Chondrocyte (in vitro differentiated cells): ENCODE results near the gene BTBD10. TPM values are rescaled to one million over a fixed set of nuclear protein-coding genes. Genes with fewer than 3 reads are reported as not detected.
A peak's percentile ranks its signal among the peaks of the same experiment; 100 is the strongest.

ENCODE experiments used
- DNase-seq: peaks from one replicate; pipeline ENCODE4 v3.0.0; 2021; ENCODE audit warnings: mixed read lengths, low spot score
- H3K27ac Mint-ChIP-seq: one replicate; pipeline ENCODE4 v1.8.0; 2021; ENCODE audit warnings: mild to moderate bottlenecking, moderate library complexity, mixed read lengths; ENCODE audit not compliant: unreplicated experiment
- H3K27me3 Mint-ChIP-seq: 2 replicates; pipeline ENCODE4 v1.8.0; 2021; ENCODE audit warnings: low read depth, mixed read lengths
- H3K36me3 Mint-ChIP-seq: 2 replicates; pipeline ENCODE4 v1.8.0; 2021; ENCODE audit warnings: low read depth, mixed read lengths
- H3K4me1 Mint-ChIP-seq: 2 replicates; pipeline ENCODE4 v1.8.0; 2021; ENCODE audit warnings: low read depth, mild to moderate bottlenecking, mixed read lengths
- H3K4me3 Mint-ChIP-seq: one replicate; pipeline ENCODE4 v1.8.0; 2021; ENCODE audit warnings: mild to moderate bottlenecking, moderate library complexity, mixed read lengths; ENCODE audit not compliant: unreplicated experiment
- H3K9me3 Mint-ChIP-seq: 2 replicates; pipeline ENCODE4 v1.8.0; 2021; ENCODE audit warnings: low read depth, mixed read lengths
- total RNA-seq: library from RNA; stranded (reverse); gene quantifications from 3 replicates; pipeline ENCODE4 v1.2.1, GENCODE V29; 2021
- TF ChIP-seq, protein P1 (sequence below): fragments of 200-600 bp; sonication (generic); IDR thresholded peaks from 2 replicates; pipeline ENCODE4 v1.5.0; 2021; ENCODE audit warnings: antibody characterized with exemption, mild to moderate bottlenecking, moderate library complexity

The BTBD10 gene
- total RNA-seq, 1 donor from 2014 or later, result 37.3 TPM

DNA sequence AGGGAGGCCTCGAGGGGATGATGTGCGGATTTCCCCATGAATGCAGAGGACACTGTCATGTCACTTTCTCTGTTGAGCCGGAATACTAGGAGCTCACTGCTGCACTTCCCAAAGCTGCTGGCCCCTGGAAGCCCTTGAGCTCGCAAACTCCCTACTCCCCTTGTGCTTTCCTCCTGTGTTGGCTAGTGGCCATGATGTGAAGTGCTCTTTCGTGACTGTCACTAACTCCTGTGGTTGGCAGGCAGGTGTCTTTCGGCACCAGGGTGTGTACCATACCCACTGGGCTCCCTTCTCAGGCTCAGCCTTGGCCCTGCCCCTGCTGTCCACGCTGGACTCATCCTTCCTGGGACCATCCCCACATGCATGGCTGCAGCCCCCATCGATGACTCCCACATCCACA, 86.2 kb downstream of the BTBD10 start:
- peaks cover 26% of the 10 kb centered on the region for H3K36me3 Mint-ChIP-seq
- H3K27me3 Mint-ChIP-seq, result no peaks in the 10 kb centered on the region
- H3K9me3 Mint-ChIP-seq, result no peaks in the 10 kb centered on the region
- no peak overlapping the region for H3K4me3 Mint-ChIP-seq
- H3K4me1 Mint-ChIP-seq, result peaks cover 3% of the 10 kb centered on the region
- no peak overlapping the region for H3K27ac Mint-ChIP-seq
- TF ChIP-seq, protein P1, sequence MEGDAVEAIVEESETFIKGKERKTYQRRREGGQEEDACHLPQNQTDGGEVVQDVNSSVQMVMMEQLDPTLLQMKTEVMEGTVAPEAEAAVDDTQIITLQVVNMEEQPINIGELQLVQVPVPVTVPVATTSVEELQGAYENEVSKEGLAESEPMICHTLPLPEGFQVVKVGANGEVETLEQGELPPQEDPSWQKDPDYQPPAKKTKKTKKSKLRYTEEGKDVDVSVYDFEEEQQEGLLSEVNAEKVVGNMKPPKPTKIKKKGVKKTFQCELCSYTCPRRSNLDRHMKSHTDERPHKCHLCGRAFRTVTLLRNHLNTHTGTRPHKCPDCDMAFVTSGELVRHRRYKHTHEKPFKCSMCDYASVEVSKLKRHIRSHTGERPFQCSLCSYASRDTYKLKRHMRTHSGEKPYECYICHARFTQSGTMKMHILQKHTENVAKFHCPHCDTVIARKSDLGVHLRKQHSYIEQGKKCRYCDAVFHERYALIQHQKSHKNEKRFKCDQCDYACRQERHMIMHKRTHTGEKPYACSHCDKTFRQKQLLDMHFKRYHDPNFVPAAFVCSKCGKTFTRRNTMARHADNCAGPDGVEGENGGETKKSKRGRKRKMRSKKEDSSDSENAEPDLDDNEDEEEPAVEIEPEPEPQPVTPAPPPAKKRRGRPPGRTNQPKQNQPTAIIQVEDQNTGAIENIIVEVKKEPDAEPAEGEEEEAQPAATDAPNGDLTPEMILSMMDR, result no peak
- DNase-seq, result no peak

DNA sequence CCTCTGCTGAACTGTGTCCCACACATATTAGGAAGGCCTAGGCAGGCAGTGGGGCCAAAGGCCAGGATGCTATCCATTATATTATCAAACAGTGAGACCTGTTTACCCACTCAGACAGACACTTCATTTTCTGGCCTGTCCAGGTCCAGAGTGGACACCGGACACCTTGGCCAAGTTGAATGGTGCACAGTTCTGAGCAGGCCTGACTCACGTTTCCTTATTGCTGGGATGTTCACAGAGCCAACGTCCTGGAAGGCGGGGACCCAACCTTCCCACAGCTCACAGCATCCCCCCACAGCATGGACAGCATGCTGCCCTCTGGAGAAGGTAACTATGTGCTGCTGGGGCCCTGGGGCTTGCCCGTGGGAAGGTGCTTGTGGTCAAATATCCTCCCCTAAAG, 86.6 kb downstream of the BTBD10 start:
- no peak overlapping the region for H3K4me3 Mint-ChIP-seq
- H3K9me3 Mint-ChIP-seq, result no peaks in the 10 kb centered on the region
- peaks cover 25% of the 10 kb centered on the region for H3K36me3 Mint-ChIP-seq
- no peak overlapping the region for H3K27ac Mint-ChIP-seq
- no peaks in the 10 kb centered on the region for H3K27me3 Mint-ChIP-seq
- no peak for DNase-seq
- TF ChIP-seq, protein P1, result no peak
- H3K4me1 Mint-ChIP-seq, result peaks cover 3% of the 10 kb centered on the region

DNA sequence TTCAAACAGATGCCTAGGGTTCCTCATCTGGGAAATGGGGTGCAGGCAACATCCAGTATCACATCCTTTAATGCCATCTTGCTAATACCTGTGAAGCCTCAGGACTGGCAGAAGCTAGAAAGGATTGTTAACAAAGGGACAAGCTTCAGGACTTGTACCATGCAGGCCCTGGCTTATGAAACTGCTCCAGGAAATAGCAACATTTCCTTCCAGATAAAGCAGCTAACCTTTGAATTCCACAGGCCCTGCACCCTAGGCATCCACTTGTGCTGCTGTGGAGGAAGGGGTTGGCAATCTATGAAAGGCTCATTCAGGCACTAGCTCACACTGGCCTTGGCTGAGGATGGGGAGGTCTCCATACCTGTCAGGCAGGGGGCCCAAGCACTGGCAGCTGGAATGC, 87.2 kb downstream of the BTBD10 start:
- Mint-ChIP-seq H3K9me3 (no peaks in the 10 kb centered on the region), H3K4me1 (peaks cover 3% of the 10 kb centered on the region), H3K27me3 (no peaks in the 10 kb centered on the region), H3K27ac (no peak overlapping the region), H3K36me3 (peaks cover 21% of the 10 kb centered on the region), H3K4me3 (no peak overlapping the region)
- DNase-seq, result no peak
- TF ChIP-seq, protein P1, result no peak

DNA sequence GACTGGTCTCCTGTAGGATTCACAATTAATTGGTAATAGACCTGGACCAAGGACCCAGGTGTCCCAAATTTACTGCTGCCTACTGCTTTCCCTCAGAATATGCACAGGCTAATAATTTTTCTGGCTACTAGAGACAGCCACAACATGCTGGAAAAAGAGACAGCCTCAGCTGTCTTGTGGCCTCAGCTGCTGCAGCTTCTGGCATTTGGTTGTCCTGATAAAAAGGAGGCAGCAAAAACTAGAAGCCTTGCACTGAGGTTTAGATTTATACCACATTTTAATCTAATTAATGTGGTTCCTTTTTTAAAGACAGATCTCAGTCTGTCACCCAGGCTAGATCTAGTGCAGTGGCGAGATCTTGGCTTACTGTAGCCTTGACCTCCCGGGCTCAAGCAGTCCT, 89.8 kb downstream of the BTBD10 start:
- TF ChIP-seq, protein P1, result no peak
- DNase-seq, result no peak
- H3K27me3 Mint-ChIP-seq, result no peaks in the 10 kb centered on the region
- peaks cover 7% of the 10 kb centered on the region for H3K4me1 Mint-ChIP-seq
- no peak overlapping the region for H3K4me3 Mint-ChIP-seq
- H3K36me3 Mint-ChIP-seq, result peaks cover 21% of the 10 kb centered on the region
- H3K27ac Mint-ChIP-seq, result no peak overlapping the region
- H3K9me3 Mint-ChIP-seq, result no peaks in the 10 kb centered on the region

DNA sequence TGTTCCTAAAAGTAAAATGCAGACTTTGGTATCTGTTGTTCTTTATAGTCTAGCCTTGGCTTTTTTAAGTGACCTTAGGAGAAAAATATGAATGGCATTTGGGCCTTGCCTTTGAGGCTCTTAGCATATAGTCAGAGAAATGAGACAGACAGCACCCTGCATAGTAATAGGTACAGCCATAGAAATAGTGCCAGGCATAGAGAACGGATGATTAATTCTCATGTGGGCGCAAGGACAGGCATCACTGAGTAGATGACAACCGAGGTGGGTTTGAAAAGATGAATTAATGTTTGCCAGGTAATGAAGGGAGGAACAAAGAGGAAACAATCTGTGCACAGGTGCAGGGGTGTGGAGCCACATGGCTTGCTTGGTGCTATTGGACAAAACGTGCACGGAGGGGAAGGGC, 95.0 kb downstream of the BTBD10 start:
- no peak for DNase-seq
- H3K27ac Mint-ChIP-seq, result peak overlapping the region; percentile 72
- H3K4me1 Mint-ChIP-seq, result peaks cover 40% of the 10 kb centered on the region
- H3K4me3 Mint-ChIP-seq, result no peak overlapping the region
- TF ChIP-seq, protein P1, result no peak
- no peaks in the 10 kb centered on the region for H3K27me3 Mint-ChIP-seq
- H3K9me3 Mint-ChIP-seq, result no peaks in the 10 kb centered on the region
- peaks cover 4% of the 10 kb centered on the region for H3K36me3 Mint-ChIP-seq
